Immature natural killer cell (primary cell): ENCODE data around the gene PIGL. TPM values are rescaled to one million over a fixed set of nuclear protein-coding genes. Genes with fewer than 3 reads are reported as not detected.
"Not testable (repeated sequence)": the region's sequence is repeated elsewhere in the genome, so short reads cannot be mapped to it uniquely, and the experiment has no call there.

ENCODE experiments used
- DNase-seq, 3 donors: peaks; one replicate each; pipeline ENCODE4 v3.0.0; 2022; ENCODE audit warnings: mixed read lengths in 1 of 3
- H3K27ac Mint-ChIP-seq, 6 donors: one replicate each; pipeline ENCODE4 v1.8.0; 2020; ENCODE audit warnings: mixed read lengths in 6 of 6, mild to moderate bottlenecking in 5 of 6, inconsistent platforms in 4 of 6, moderate library complexity in 3 of 6
- H3K27me3 Mint-ChIP-seq, 3 donors: one replicate each; pipeline ENCODE4 v1.8.0; 2020 to 2021; ENCODE audit warnings: low read depth in 3 of 3, mild to moderate bottlenecking in 3 of 3, mixed read lengths in 3 of 3, moderate library complexity in 3 of 3, inconsistent platforms in 1 of 3
- H3K36me3 Mint-ChIP-seq, 3 donors: one replicate each; pipeline ENCODE4 v1.8.0; 2020; ENCODE audit warnings: mixed read lengths in 3 of 3, inconsistent platforms in 2 of 3, mild to moderate bottlenecking in 2 of 3
- H3K4me1 Mint-ChIP-seq, 2 donors: one replicate each; pipeline ENCODE4 v1.8.0; 2020; ENCODE audit warnings: inconsistent platforms in 2 of 2, mild to moderate bottlenecking in 2 of 2, mixed read lengths in 2 of 2, moderate library complexity in 1 of 2
- H3K4me3 Mint-ChIP-seq, 5 donors: one replicate each; pipeline ENCODE4 v1.8.0; 2020; ENCODE audit warnings: mild to moderate bottlenecking in 5 of 5, mixed read lengths in 5 of 5, inconsistent platforms in 3 of 5, moderate library complexity in 3 of 5
- H3K9me3 Mint-ChIP-seq, 6 donors: one replicate each; pipeline ENCODE4 v1.8.0; 2020; ENCODE audit warnings: mild to moderate bottlenecking in 6 of 6, mixed read lengths in 6 of 6, inconsistent platforms in 4 of 6, moderate library complexity in 3 of 6
- polyA plus RNA-seq, 3 donors: library from polyadenylated mRNA; unstranded; fragments of 300-500 nt; fragmentation: Illumina TruSeq; gene quantifications; one replicate each; pipeline ENCODE4 v1.2.3, GENCODE V29; 2021

The PIGL gene
- polyA plus RNA-seq, 3 donors from 2014 or later, result 4.1 to 12.4 (median 4.4) TPM

- peaks cover 48 to 51% of the 10 kb centered on the region in 2 donors for H3K4me1 Mint-ChIP-seq
Observed at GRCh38 chr17:16287563-16288027, 70.6 kb downstream of the PIGL start.

GRCh38 chr17:16288860-16289571 is 72.0 kb downstream of the PIGL start:
- H3K27ac Mint-ChIP-seq, result peak overlapping the region; percentile 73 to 99 (median 86)
- peak overlapping the region; percentile 19 to 74 (median 35) for H3K4me3 Mint-ChIP-seq
- H3K4me1 Mint-ChIP-seq, result peaks cover 48 to 53% of the 10 kb centered on the region in 2 donors
- peaks cover 0 to 4% (median 0%) of the 10 kb centered on the region in 3 donors for H3K27me3 Mint-ChIP-seq
- DNase-seq, result no peak
- H3K9me3 Mint-ChIP-seq, result no peaks in the 10 kb centered on the region
- H3K36me3 Mint-ChIP-seq, result peaks cover 0 to 8% (median 6%) of the 10 kb centered on the region in 3 donors

More at GRCh38 chr17:16287563-16288027, 70.6 kb downstream of the PIGL start:
- Mint-ChIP-seq H3K27me3 (peaks cover 0 to 4% (median 0%) of the 10 kb centered on the region in 3 donors), H3K27ac (peak overlapping the region; percentile 95 to 99 (median 98)), H3K4me3 (peak overlapping the region; percentile 63 to 90 (median 76)), H3K36me3 (peaks cover 0 to 8% (median 5%) of the 10 kb centered on the region in 3 donors), H3K9me3 (no peaks in the 10 kb centered on the region)
- peak; percentile 37 to 43 (median 41) for DNase-seq

- Mint-ChIP-seq H3K9me3 (no peaks in the 10 kb centered on the region), H3K27me3 (no peaks in the 10 kb centered on the region), H3K4me3 (no peak overlapping the region), H3K36me3 (peaks cover 0 to 6% (median 0%) of the 10 kb centered on the region in 3 donors), H3K4me1 (peaks cover 6 to 8% of the 10 kb centered on the region in 2 donors), H3K27ac (peak overlapping the region in 1 of 6 donors; percentile 75)
- no peak for DNase-seq
Observed at GRCh38 chr17:16293931-16294330, 76.9 kb downstream of the PIGL start.

GRCh38 chr17:16294560-16294959 is 77.5 kb downstream of the PIGL start:
- no peak overlapping the region for H3K4me3 Mint-ChIP-seq
- H3K9me3 Mint-ChIP-seq, result no peaks in the 10 kb centered on the region
- DNase-seq, result no peak
- H3K36me3 Mint-ChIP-seq, result peaks cover 0 to 6% (median 0%) of the 10 kb centered on the region in 3 donors
- peaks cover 0 to 3% of the 10 kb centered on the region in 2 donors for H3K4me1 Mint-ChIP-seq
- no peak overlapping the region for H3K27ac Mint-ChIP-seq
- no peaks in the 10 kb centered on the region for H3K27me3 Mint-ChIP-seq

- H3K9me3 Mint-ChIP-seq, H3K27ac Mint-ChIP-seq, H3K36me3 Mint-ChIP-seq, H3K4me1 Mint-ChIP-seq, H3K4me3 Mint-ChIP-seq, H3K27me3 Mint-ChIP-seq, DNase-seq: not testable (repeated sequence)
Observed at GRCh38 chr17:16296072-16296471, 79.1 kb downstream of the PIGL start.

GRCh38 chr17:16297367-16298139 is 80.5 kb downstream of the PIGL start:
- Mint-ChIP-seq H3K9me3 (no peaks in the 10 kb centered on the region), H3K27me3 (peaks cover 0 to 2% (median 0%) of the 10 kb centered on the region in 3 donors), H3K4me1 (peaks cover 0 to 3% of the 10 kb centered on the region in 2 donors), H3K27ac (peak overlapping the region in 1 of 6 donors; percentile 58), H3K36me3 (peaks cover 4 to 8% (median 8%) of the 10 kb centered on the region in 3 donors), H3K4me3 (no peak overlapping the region)
- DNase-seq, result no peak

GRCh38 chr17:16298140-16298662 is 81.2 kb downstream of the PIGL start:
- no peak for DNase-seq
- peak overlapping the region in 3 of 6 donors; percentile 8 to 62 (median 21) for H3K27ac Mint-ChIP-seq
- peaks cover 0 to 1% of the 10 kb centered on the region in 2 donors for H3K4me1 Mint-ChIP-seq
- H3K9me3 Mint-ChIP-seq, result no peaks in the 10 kb centered on the region
- no peak overlapping the region for H3K4me3 Mint-ChIP-seq
- peaks cover 4 to 13% (median 12%) of the 10 kb centered on the region in 3 donors for H3K36me3 Mint-ChIP-seq
- H3K27me3 Mint-ChIP-seq, result peaks cover 0 to 2% (median 0%) of the 10 kb centered on the region in 3 donors

- Mint-ChIP-seq H3K27ac (no peak overlapping the region), H3K9me3 (no peaks in the 10 kb centered on the region), H3K4me1 (peaks cover 0 to 1% of the 10 kb centered on the region in 2 donors), H3K27me3 (peaks cover 0 to 2% (median 0%) of the 10 kb centered on the region in 3 donors), H3K4me3 (no peak overlapping the region), H3K36me3 (peaks cover 4 to 15% (median 14%) of the 10 kb centered on the region in 3 donors)
- no peak for DNase-seq
Observed at GRCh38 chr17:16300554-16300953, 83.5 kb downstream of the PIGL start.

- Mint-ChIP-seq H3K4me1 (no peaks in the 10 kb centered on the region), H3K27me3 (peaks cover 0 to 2% (median 0%) of the 10 kb centered on the region in 3 donors), H3K9me3 (no peaks in the 10 kb centered on the region), H3K36me3 (peaks cover 4 to 20% (median 14%) of the 10 kb centered on the region in 3 donors), H3K4me3 (no peak overlapping the region), H3K27ac (no peak overlapping the region)
- no peak for DNase-seq
Observed at GRCh38 chr17:16301963-16302855, 85.2 kb downstream of the PIGL start.

- Mint-ChIP-seq H3K4me1 (no peaks in the 10 kb centered on the region), H3K9me3 (no peaks in the 10 kb centered on the region), H3K27me3 (peaks cover 0 to 2% (median 0%) of the 10 kb centered on the region in 3 donors), H3K36me3 (peaks cover 8 to 24% (median 14%) of the 10 kb centered on the region in 3 donors), H3K4me3 (no peak overlapping the region), H3K27ac (no peak overlapping the region)
- no peak for DNase-seq
Observed at GRCh38 chr17:16302856-16303255, 85.8 kb downstream of the PIGL start.

- Mint-ChIP-seq H3K9me3 (no peaks in the 10 kb centered on the region), H3K27me3 (peaks cover 0 to 4% (median 0%) of the 10 kb centered on the region in 3 donors), H3K27ac (no peak overlapping the region), H3K36me3 (peaks cover 8 to 29% (median 14%) of the 10 kb centered on the region in 3 donors), H3K4me1 (no peaks in the 10 kb centered on the region), H3K4me3 (no peak overlapping the region)
- DNase-seq, result no peak
Observed at GRCh38 chr17:16304830-16305229, 87.8 kb downstream of the PIGL start.

GRCh38 chr17:16306211-16306610 is 89.2 kb downstream of the PIGL start:
- no peak overlapping the region for H3K27ac Mint-ChIP-seq
- no peak overlapping the region for H3K4me3 Mint-ChIP-seq
- peaks cover 9 to 13% of the 10 kb centered on the region in 2 donors for H3K4me1 Mint-ChIP-seq
- H3K9me3 Mint-ChIP-seq, result no peaks in the 10 kb centered on the region
- peaks cover 0 to 5% (median 0%) of the 10 kb centered on the region in 3 donors for H3K27me3 Mint-ChIP-seq
- peaks cover 13 to 35% (median 14%) of the 10 kb centered on the region in 3 donors for H3K36me3 Mint-ChIP-seq
- no peak for DNase-seq

- H3K4me3 Mint-ChIP-seq, H3K27ac Mint-ChIP-seq, H3K27me3 Mint-ChIP-seq, H3K9me3 Mint-ChIP-seq, DNase-seq: not testable (repeated sequence)
- Mint-ChIP-seq H3K4me1 (peaks cover 12 to 14% of the 10 kb centered on the region in 2 donors), H3K36me3 (peaks cover 18 to 44% (median 23%) of the 10 kb centered on the region in 3 donors)
Observed at GRCh38 chr17:16312061-16312460, 95.1 kb downstream of the PIGL start.
